HG03571 (cell line): ENCODE data around the gene SYDE2.
"Not testable (repeated sequence)": the region's sequence is repeated elsewhere in the genome, so short reads cannot be mapped to it uniquely, and the experiment has no call there.

ENCODE experiments used
- ATAC-seq: cut with Tn5 transposase; IDR thresholded peaks from one replicate; pipeline ENCODE4 v1.9.1; 2021; ENCODE audit not compliant: unreplicated experiment

SYDE2 gene

GRCh38 chr1:85178396-85178795, 22.4 kb downstream of the SYDE2 start:
- no peak for ATAC-seq

GRCh38 chr1:85174503-85174902, 26.3 kb downstream of the SYDE2 start:
- ATAC-seq, result no peak

- ATAC-seq, result no peak
These were observed 28.0 kb downstream of the SYDE2 start for GRCh38 chr1:85172684-85173337.

GRCh38 chr1:85171721-85172120, 29.1 kb downstream of the SYDE2 start:
- ATAC-seq, result no peak

GRCh38 chr1:85168884-85169283, 31.9 kb downstream of the SYDE2 start:
- ATAC-seq, result no peak

GRCh38 chr1:85166351-85166750, 34.5 kb downstream of the SYDE2 start:
- ATAC-seq, result no peak

- ATAC-seq, result no peak
These were observed 41.9 kb downstream of the SYDE2 start for GRCh38 chr1:85158910-85159309.

- ATAC-seq, result no peak
These were observed 43.4 kb downstream of the SYDE2 start for GRCh38 chr1:85157436-85157835.

GRCh38 chr1:85153149-85153891, 47.5 kb downstream of the SYDE2 start:
- ATAC-seq, result no peak

GRCh38 chr1:85151446-85151845, 49.4 kb downstream of the SYDE2 start:
- no peak for ATAC-seq

GRCh38 chr1:85149805-85150204, 51.0 kb downstream of the SYDE2 start:
- no peak for ATAC-seq

GRCh38 chr1:85148524-85149250, 52.1 kb downstream of the SYDE2 start:
- peak; percentile 91 for ATAC-seq

GRCh38 chr1:85146972-85147359, 53.9 kb downstream of the SYDE2 start:
- no peak for ATAC-seq

GRCh38 chr1:85146298-85146971, 54.4 kb downstream of the SYDE2 start:
- ATAC-seq, result not testable (repeated sequence)

GRCh38 chr1:85144351-85144750, 56.5 kb downstream of the SYDE2 start:
- ATAC-seq, result no peak

- ATAC-seq, result no peak
These were observed 58.1 kb downstream of the SYDE2 start for GRCh38 chr1:85142753-85143152.

GRCh38 chr1:85138439-85138838, 62.4 kb downstream of the SYDE2 start:
- not testable (repeated sequence) for ATAC-seq

GRCh38 chr1:85137660-85138059, 63.2 kb downstream of the SYDE2 start:
- ATAC-seq, result no peak

GRCh38 chr1:85135392-85135798, 65.4 kb downstream of the SYDE2 start:
- no peak for ATAC-seq

GRCh38 chr1:85134583-85135391, 66.0 kb downstream of the SYDE2 start:
- ATAC-seq, result no peak
